GM23338 (cell line): ENCODE results near the gene SH3RF3. TPM values are rescaled to one million over a fixed set of nuclear protein-coding genes. Genes with fewer than 3 reads are reported as not detected.

Experiments
- ATAC-seq: fragments of 200-7000 bp; cut with Tn5 transposase; 3 replicates; pipeline ENCODE4 v1.9.1; 2020
- DNase-seq: peaks from one replicate; pipeline ENCODE4 v3.0.0-alpha.2; 2015; ENCODE audit warnings: low spot score
- H2AFZ ChIP-seq: fragments of 200-600 bp; sonication (generic); 2 replicates; pipeline ENCODE4 v1.8.0; 2016; ENCODE audit warnings: antibody characterized with exemption, mild to moderate bottlenecking, moderate library complexity
- H3F3A ChIP-seq: fragments of 200-600 bp; sonication (generic); replicated peaks from 2 replicates; pipeline ENCODE4 v1.8.0; 2017; ENCODE audit warnings: antibody characterized with exemption, mixed run types, low read depth
- H3K27ac ChIP-seq: fragments of 200-600 bp; sonication (generic); 2 replicates; pipeline ENCODE4 v1.6.1; 2016; ENCODE audit warnings: low read depth
- H3K27me3 ChIP-seq: fragments of 200-600 bp; sonication (generic); 2 replicates; pipeline ENCODE4 v1.8.0; 2016; ENCODE audit warnings: mild to moderate bottlenecking, mixed run types, moderate library complexity; ENCODE audit not compliant: insufficient read depth
- H3K36me3 ChIP-seq: fragments of 200-600 bp; sonication (generic); 2 replicates; pipeline ENCODE4 v1.8.0; 2016; ENCODE audit warnings: mild to moderate bottlenecking; ENCODE audit not compliant: insufficient read depth
- H3K4me1 ChIP-seq: fragments of 200-600 bp; sonication (generic); 2 replicates; pipeline ENCODE4 v1.8.0; 2016; ENCODE audit warnings: mild to moderate bottlenecking, moderate library complexity; ENCODE audit not compliant: insufficient read depth
- H3K4me2 ChIP-seq: fragments of 200-600 bp; sonication (generic); 2 replicates; pipeline ENCODE4 v1.7.1; 2017; ENCODE audit warnings: mixed run types
- H3K4me3 ChIP-seq: fragments of 200-600 bp; sonication (generic); 2 replicates; pipeline ENCODE4 v1.6.1; 2016; ENCODE audit warnings: mixed run types
- H3K79me2 ChIP-seq: fragments of 200-600 bp; sonication (generic); replicated peaks from 2 replicates; pipeline ENCODE4 v1.8.0; 2017; ENCODE audit warnings: mild to moderate bottlenecking; ENCODE audit not compliant: insufficient read depth
- H3K9me2 ChIP-seq: fragments of 200-600 bp; sonication (generic); 2 replicates; pipeline ENCODE4 v1.8.0; 2017; ENCODE audit not compliant: insufficient read depth
- H4K20me1 ChIP-seq: fragments of 200-600 bp; sonication (generic); replicated peaks from 2 replicates; pipeline ENCODE4 v1.8.0; 2017; ENCODE audit warnings: mild to moderate bottlenecking; ENCODE audit not compliant: insufficient read depth
- H3K27ac Mint-ChIP-seq: 2 replicates; pipeline ENCODE4 v1.8.0; 2020; ENCODE audit warnings: inconsistent platforms, mild to moderate bottlenecking, moderate library complexity, mixed read lengths
- H3K27me3 Mint-ChIP-seq: 3 replicates; pipeline ENCODE4 v1.8.0; 2022; ENCODE audit warnings: low read depth, mild to moderate bottlenecking, moderate library complexity, mixed read lengths, inconsistent platforms; ENCODE audit not compliant: insufficient read depth, poor library complexity
- H3K36me3 Mint-ChIP-seq: 3 replicates; pipeline ENCODE4 v1.8.0; 2021; ENCODE audit warnings: low read depth, mild to moderate bottlenecking, inconsistent platforms, moderate library complexity, mixed read lengths
- H3K4me1 Mint-ChIP-seq: 3 replicates; pipeline ENCODE4 v1.8.0; 2020; ENCODE audit warnings: mild to moderate bottlenecking, inconsistent platforms, mixed read lengths
- H3K4me3 Mint-ChIP-seq: 3 replicates; pipeline ENCODE4 v1.8.0; 2021; ENCODE audit warnings: moderate library complexity, mild to moderate bottlenecking, inconsistent platforms, mixed read lengths
- H3K9me3 Mint-ChIP-seq: 3 replicates; pipeline ENCODE4 v1.8.0; 2020; ENCODE audit warnings: moderate library complexity, mild to moderate bottlenecking, inconsistent platforms, mixed read lengths
- CREB1 ChIP-seq: fragments of 250-450 bp; sonication (Bioruptor Pico); IDR thresholded peaks from 2 replicates; pipeline ENCODE4 v1.5.0; 2020; ENCODE audit warnings: low read depth, mild to moderate bottlenecking, moderate library complexity
- EZH2phosphoT487 ChIP-seq: fragments of 200-600 bp; sonication (generic); IDR thresholded peaks from one replicate; pipeline ENCODE4 v1.8.1; 2018; ENCODE audit warnings: antibody characterized with exemption; ENCODE audit not compliant: unreplicated experiment
- JUNB ChIP-seq: IDR thresholded peaks from one replicate; pipeline ENCODE4 v1.6.1; 2016; ENCODE audit warnings: antibody characterized with exemption; ENCODE audit not compliant: unreplicated experiment
- NANOG ChIP-seq: IDR thresholded peaks from 2 replicates; pipeline ENCODE4 v1.6.1; 2016; ENCODE audit warnings: antibody characterized with exemption, borderline replicate concordance
- POLR2AphosphoS5 ChIP-seq: IDR thresholded peaks from 2 replicates; pipeline ENCODE4 v1.6.1; 2016; ENCODE audit warnings: antibody characterized with exemption, low read depth
- REST ChIP-seq: IDR thresholded peaks from one replicate; pipeline ENCODE4 v1.6.1; 2018; ENCODE audit warnings: antibody characterized with exemption; ENCODE audit not compliant: unreplicated experiment
- STAT1 ChIP-seq: IDR thresholded peaks from one replicate; pipeline ENCODE4 v1.6.1; 2016; ENCODE audit warnings: antibody characterized with exemption; ENCODE audit not compliant: unreplicated experiment
- ZNF331 ChIP-seq: fragments of 250-450 bp; sonication (Bioruptor Pico); IDR thresholded peaks from 2 replicates; pipeline ENCODE4 v1.5.0; 2020; ENCODE audit warnings: low read depth, mild to moderate bottlenecking, moderate library complexity
- polyA plus RNA-seq: library from polyadenylated mRNA; unstranded; fragments of >200 nt; fragmentation: Nextera tagmentation; extraction: Ambion mirVana; gene quantifications from 2 replicates; pipeline ENCODE4 v1.2.1, GENCODE V29; 2016
- total RNA-seq: library from RNA; depleted of rRNA; stranded (reverse); fragments of >200 nt; shearing (Covaris generic); gene quantifications from 2 replicates; pipeline ENCODE4 v1.2.3, GENCODE V29; 2014
- TF ChIP-seq, protein P1 (sequence below): fragments of 250-450 bp; sonication (Bioruptor Pico); IDR thresholded peaks from 2 replicates; pipeline ENCODE4 v1.5.0; 2020; ENCODE audit warnings: mild to moderate bottlenecking, moderate library complexity

SH3RF3 gene
- total and polyA plus RNA-seq, 2 experiments from 2014 or later, result 0.11 to 0.63 TPM

GRCh38 chr2:109537565-109538222 lies 408.7 kb downstream of the SH3RF3 start:
- peaks cover 2% of the 10 kb centered on the region for H3K27me3 Mint-ChIP-seq
- Histone ChIP-seq H4K20me1 (peaks cover 3% of the 10 kb centered on the region; the same call in 1 of the 2 replicates), H3K4me2 (no peak overlapping the region), H3K27ac (no peak overlapping the region), H3K4me3 (no peak overlapping the region), H2AFZ (no peak overlapping the region), H3K9me2 (no peaks in the 10 kb centered on the region), H3K27me3 (no peaks in the 10 kb centered on the region), H3F3A (no peaks in the 10 kb centered on the region), H3K36me3 (no peaks in the 10 kb centered on the region), H3K79me2 (no peaks in the 10 kb centered on the region), H3K4me1 (no peaks in the 10 kb centered on the region)
- DNase-seq (no peak), ATAC-seq (no peak)
- no peak overlapping the region for H3K4me3 Mint-ChIP-seq
- peaks cover 7% of the 10 kb centered on the region for H3K36me3 Mint-ChIP-seq
- TF ChIP-seq EZH2phosphoT487 (no peak), ZNF331 (CRISPR knock-in tag) (no peak), POLR2AphosphoS5 (no peak), CREB1 (CRISPR knock-in tag) (no peak), REST (no peak), STAT1 (no peak), JUNB (no peak), NANOG (no peak)
- TF ChIP-seq, protein P1, sequence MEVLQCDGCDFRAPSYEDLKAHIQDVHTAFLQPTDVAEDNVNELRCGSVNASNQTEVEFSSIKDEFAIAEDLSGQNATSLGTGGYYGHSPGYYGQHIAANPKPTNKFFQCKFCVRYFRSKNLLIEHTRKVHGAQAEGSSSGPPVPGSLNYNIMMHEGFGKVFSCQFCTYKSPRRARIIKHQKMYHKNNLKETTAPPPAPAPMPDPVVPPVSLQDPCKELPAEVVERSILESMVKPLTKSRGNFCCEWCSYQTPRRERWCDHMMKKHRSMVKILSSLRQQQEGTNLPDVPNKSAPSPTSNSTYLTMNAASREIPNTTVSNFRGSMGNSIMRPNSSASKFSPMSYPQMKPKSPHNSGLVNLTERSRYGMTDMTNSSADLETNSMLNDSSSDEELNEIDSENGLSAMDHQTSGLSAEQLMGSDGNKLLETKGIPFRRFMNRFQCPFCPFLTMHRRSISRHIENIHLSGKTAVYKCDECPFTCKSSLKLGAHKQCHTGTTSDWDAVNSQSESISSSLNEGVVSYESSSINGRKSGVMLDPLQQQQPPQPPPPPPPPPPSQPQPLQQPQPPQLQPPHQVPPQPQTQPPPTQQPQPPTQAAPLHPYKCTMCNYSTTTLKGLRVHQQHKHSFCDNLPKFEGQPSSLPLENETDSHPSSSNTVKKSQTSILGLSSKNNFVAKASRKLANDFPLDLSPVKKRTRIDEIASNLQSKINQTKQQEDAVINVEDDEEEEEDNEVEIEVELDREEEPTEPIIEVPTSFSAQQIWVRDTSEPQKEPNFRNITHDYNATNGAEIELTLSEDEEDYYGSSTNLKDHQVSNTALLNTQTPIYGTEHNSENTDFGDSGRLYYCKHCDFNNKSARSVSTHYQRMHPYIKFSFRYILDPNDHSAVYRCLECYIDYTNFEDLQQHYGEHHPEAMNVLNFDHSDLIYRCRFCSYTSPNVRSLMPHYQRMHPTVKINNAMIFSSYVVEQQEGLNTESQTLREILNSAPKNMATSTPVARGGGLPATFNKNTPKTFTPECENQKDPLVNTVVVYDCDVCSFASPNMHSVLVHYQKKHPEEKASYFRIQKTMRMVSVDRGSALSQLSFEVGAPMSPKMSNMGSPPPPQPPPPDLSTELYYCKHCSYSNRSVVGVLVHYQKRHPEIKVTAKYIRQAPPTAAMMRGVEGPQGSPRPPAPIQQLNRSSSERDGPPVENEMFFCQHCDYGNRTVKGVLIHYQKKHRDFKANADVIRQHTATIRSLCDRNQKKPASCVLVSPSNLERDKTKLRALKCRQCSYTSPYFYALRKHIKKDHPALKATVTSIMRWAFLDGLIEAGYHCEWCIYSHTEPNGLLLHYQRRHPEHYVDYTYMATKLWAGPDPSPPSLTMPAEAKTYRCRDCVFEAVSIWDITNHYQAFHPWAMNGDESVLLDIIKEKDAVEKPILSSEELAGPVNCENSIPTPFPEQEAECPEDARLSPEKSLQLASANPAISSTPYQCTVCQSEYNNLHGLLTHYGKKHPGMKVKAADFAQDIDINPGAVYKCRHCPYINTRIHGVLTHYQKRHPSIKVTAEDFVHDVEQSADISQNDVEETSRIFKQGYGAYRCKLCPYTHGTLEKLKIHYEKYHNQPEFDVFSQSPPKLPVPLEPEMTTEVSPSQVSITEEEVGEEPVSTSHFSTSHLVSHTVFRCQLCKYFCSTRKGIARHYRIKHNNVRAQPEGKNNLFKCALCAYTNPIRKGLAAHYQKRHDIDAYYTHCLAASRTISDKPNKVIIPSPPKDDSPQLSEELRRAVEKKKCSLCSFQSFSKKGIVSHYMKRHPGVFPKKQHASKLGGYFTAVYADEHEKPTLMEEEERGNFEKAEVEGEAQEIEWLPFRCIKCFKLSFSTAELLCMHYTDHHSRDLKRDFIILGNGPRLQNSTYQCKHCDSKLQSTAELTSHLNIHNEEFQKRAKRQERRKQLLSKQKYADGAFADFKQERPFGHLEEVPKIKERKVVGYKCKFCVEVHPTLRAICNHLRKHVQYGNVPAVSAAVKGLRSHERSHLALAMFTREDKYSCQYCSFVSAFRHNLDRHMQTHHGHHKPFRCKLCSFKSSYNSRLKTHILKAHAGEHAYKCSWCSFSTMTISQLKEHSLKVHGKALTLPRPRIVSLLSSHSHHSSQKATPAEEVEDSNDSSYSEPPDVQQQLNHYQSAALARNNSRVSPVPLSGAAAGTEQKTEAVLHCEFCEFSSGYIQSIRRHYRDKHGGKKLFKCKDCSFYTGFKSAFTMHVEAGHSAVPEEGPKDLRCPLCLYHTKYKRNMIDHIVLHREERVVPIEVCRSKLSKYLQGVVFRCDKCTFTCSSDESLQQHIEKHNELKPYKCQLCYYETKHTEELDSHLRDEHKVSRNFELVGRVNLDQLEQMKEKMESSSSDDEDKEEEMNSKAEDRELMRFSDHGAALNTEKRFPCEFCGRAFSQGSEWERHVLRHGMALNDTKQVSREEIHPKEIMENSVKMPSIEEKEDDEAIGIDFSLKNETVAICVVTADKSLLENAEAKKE (CRISPR knock-in tag), result no peak
- peaks cover 5% of the 10 kb centered on the region; the same call in 1 of the 3 replicates for H3K4me1 Mint-ChIP-seq
- H3K9me3 Mint-ChIP-seq, result peaks cover 17% of the 10 kb centered on the region
- H3K27ac Mint-ChIP-seq, result no peak overlapping the region
